HEK293T (cell line): ENCODE measurements around the gene LRFN4.

Experiments
- BHLHE40 ChIP-seq: fragments of 450-650 bp; IDR thresholded peaks from 2 replicates; pipeline ENCODE4 v1.6.1; 2016; ENCODE audit warnings: mild to moderate bottlenecking, moderate library complexity, borderline replicate concordance
- CTBP1 ChIP-seq: fragments of 450-650 bp; IDR thresholded peaks from 2 replicates; pipeline ENCODE4 v1.6.1; 2016; ENCODE audit warnings: borderline replicate concordance
- ELF4 ChIP-seq: fragments of 450-650 bp; IDR thresholded peaks from 2 replicates; pipeline ENCODE4 v1.6.1; 2017; ENCODE audit warnings: antibody characterized with exemption
- FOXA1 ChIP-seq: fragments of 450-650 bp; IDR thresholded peaks from 2 replicates; pipeline ENCODE4 v1.6.1; 2016; ENCODE audit warnings: mild to moderate bottlenecking
- FOXK2 ChIP-seq: fragments of 450-650 bp; IDR thresholded peaks from 2 replicates; pipeline ENCODE4 v1.6.1; 2016; ENCODE audit warnings: mild to moderate bottlenecking
- FOXM1 ChIP-seq: fragments of 450-650 bp; IDR thresholded peaks from 2 replicates; pipeline ENCODE4 v1.6.1; 2017; ENCODE audit warnings: mild to moderate bottlenecking, borderline replicate concordance
- HDGF ChIP-seq: fragments of 450-650 bp; IDR thresholded peaks from 2 replicates; pipeline ENCODE4 v1.6.1; 2017; ENCODE audit warnings: antibody characterized with exemption, borderline replicate concordance
- L3MBTL2 ChIP-seq: fragments of 450-650 bp; conservative IDR thresholded peaks from 2 replicates; pipeline ENCODE4 v1.6.1; 2016; ENCODE audit warnings: mild to moderate bottlenecking
- NFRKB ChIP-seq: fragments of 450-650 bp; IDR thresholded peaks from 2 replicates; pipeline ENCODE4 v1.6.1; 2016; ENCODE audit warnings: mild to moderate bottlenecking, moderate library complexity
- SP1 ChIP-seq: fragments of 450-650 bp; IDR thresholded peaks from 2 replicates; pipeline ENCODE4 v1.6.1; 2017
- SUZ12 ChIP-seq: fragments of 450-650 bp; IDR thresholded peaks from 2 replicates; pipeline ENCODE4 v1.6.1; 2016; ENCODE audit warnings: mild to moderate bottlenecking
- TARDBP ChIP-seq: fragments of 450-650 bp; IDR thresholded peaks from 2 replicates; pipeline ENCODE4 v1.6.1; 2016
- ZNF384 ChIP-seq: fragments of 450-650 bp; IDR thresholded peaks from 2 replicates; pipeline ENCODE4 v1.6.1; 2016

- TF ChIP-seq SP1 = no peak
- no peak for TF ChIP-seq BHLHE40
- TF ChIP-seq TARDBP = no peak
- TF ChIP-seq FOXM1 = no peak
- no peak for TF ChIP-seq HDGF
- TF ChIP-seq NFRKB = no peak
- TF ChIP-seq FOXA1 = no peak
- no peak for TF ChIP-seq FOXK2
- TF ChIP-seq ZNF384 = no peak
- TF ChIP-seq L3MBTL2 = no peak
- no peak for TF ChIP-seq ELF4
- TF ChIP-seq SUZ12 = no peak
- TF ChIP-seq CTBP1 = no peak
Measured at GRCh38 chr11:66904981-66905521, 48.2 kb downstream of the LRFN4 start.
